ENCODE data around the gene GSX1.

DNA sequence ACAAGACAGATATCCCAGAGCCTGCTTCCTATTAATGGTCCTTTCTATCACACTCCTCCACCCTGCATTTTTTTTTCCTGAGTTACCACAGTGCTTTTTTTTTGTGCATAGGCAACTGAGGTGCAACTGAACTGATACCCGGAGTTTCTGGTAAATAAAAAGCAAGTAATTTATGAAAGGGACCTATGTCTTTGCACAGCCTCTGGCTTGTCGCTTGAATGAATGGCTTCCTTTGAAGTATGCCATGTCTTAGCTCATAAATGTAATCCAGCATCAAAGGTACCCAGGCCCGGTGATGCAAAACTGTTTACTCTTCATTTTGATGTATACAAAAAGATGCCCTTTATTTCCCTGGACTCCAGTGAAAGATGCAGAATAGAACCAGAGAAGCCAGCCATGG is 31.8 kb downstream of the GSX1 start:
- TF ChIP-seq, protein P1, sequence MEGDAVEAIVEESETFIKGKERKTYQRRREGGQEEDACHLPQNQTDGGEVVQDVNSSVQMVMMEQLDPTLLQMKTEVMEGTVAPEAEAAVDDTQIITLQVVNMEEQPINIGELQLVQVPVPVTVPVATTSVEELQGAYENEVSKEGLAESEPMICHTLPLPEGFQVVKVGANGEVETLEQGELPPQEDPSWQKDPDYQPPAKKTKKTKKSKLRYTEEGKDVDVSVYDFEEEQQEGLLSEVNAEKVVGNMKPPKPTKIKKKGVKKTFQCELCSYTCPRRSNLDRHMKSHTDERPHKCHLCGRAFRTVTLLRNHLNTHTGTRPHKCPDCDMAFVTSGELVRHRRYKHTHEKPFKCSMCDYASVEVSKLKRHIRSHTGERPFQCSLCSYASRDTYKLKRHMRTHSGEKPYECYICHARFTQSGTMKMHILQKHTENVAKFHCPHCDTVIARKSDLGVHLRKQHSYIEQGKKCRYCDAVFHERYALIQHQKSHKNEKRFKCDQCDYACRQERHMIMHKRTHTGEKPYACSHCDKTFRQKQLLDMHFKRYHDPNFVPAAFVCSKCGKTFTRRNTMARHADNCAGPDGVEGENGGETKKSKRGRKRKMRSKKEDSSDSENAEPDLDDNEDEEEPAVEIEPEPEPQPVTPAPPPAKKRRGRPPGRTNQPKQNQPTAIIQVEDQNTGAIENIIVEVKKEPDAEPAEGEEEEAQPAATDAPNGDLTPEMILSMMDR (IDR thresholded peaks at IDR 0.05 in 2 of 3, conservative IDR thresholded peaks at IDR 0.05 in 1 of 3; ENCODE audit: borderline replicate concordance in 1 of 3, insufficient read depth in 1 of 3, low read depth in 2 of 3, low read length in 2 of 3) = no peak
- TF ChIP-seq YY1 (IDR thresholded peaks at IDR 0.05; ENCODE audit: extremely low read depth, insufficient replicate concordance, low read depth, low read length) = no peak
- no peak for TF ChIP-seq EZH2 (IDR thresholded peaks at IDR 0.05)
- TF ChIP-seq TCF7L2 (IDR thresholded peaks at IDR 0.05; ENCODE audit: borderline replicate concordance, extremely low read depth, insufficient read depth, insufficient read length) = no peak
- TF ChIP-seq POLR2A (IDR thresholded peaks at IDR 0.05; ENCODE audit: borderline replicate concordance, extremely low read depth, insufficient read depth, insufficient read length) = no peak
- TF ChIP-seq, protein P2, sequence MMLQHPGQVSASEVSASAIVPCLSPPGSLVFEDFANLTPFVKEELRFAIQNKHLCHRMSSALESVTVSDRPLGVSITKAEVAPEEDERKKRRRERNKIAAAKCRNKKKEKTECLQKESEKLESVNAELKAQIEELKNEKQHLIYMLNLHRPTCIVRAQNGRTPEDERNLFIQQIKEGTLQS (IDR thresholded peaks at IDR 0.05) = no peak
- TF ChIP-seq JUND (IDR thresholded peaks at IDR 0.05) = no peak
- TF ChIP-seq ZNF274 (IDR thresholded peaks at IDR 0.05; ENCODE audit: low read depth, low read length) = no peak
- TF ChIP-seq, protein P3, sequence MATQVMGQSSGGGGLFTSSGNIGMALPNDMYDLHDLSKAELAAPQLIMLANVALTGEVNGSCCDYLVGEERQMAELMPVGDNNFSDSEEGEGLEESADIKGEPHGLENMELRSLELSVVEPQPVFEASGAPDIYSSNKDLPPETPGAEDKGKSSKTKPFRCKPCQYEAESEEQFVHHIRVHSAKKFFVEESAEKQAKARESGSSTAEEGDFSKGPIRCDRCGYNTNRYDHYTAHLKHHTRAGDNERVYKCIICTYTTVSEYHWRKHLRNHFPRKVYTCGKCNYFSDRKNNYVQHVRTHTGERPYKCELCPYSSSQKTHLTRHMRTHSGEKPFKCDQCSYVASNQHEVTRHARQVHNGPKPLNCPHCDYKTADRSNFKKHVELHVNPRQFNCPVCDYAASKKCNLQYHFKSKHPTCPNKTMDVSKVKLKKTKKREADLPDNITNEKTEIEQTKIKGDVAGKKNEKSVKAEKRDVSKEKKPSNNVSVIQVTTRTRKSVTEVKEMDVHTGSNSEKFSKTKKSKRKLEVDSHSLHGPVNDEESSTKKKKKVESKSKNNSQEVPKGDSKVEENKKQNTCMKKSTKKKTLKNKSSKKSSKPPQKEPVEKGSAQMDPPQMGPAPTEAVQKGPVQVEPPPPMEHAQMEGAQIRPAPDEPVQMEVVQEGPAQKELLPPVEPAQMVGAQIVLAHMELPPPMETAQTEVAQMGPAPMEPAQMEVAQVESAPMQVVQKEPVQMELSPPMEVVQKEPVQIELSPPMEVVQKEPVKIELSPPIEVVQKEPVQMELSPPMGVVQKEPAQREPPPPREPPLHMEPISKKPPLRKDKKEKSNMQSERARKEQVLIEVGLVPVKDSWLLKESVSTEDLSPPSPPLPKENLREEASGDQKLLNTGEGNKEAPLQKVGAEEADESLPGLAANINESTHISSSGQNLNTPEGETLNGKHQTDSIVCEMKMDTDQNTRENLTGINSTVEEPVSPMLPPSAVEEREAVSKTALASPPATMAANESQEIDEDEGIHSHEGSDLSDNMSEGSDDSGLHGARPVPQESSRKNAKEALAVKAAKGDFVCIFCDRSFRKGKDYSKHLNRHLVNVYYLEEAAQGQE (IDR thresholded peaks at IDR 0.05; ENCODE audit: low read depth) = no peak
- TF ChIP-seq EGR1 (IDR thresholded peaks at IDR 0.05; ENCODE audit: low read depth) = no peak
- no peak for TF ChIP-seq SP1 (IDR thresholded peaks at IDR 0.05; ENCODE audit: low read depth)
- no peak for TF ChIP-seq ELF1 (IDR thresholded peaks at IDR 0.05; ENCODE audit: borderline replicate concordance, low read depth)
- TF ChIP-seq SIN3A (IDR thresholded peaks at IDR 0.05; ENCODE audit: low read depth) = no peak
- TF ChIP-seq POLR2AphosphoS5 (IDR thresholded peaks at IDR 0.05; ENCODE audit: low read depth, low read length) = no peak
